MM.1S (cell line): ENCODE results near the gene HELZ.

Source experiments
- DNase-seq: peaks from one replicate; pipeline ENCODE4 v3.0.0-alpha.2; 2015
- H2AFZ ChIP-seq: fragments of 300-600 bp; sonication (generic); 2 replicates; pipeline ENCODE4 v1.6.0; 2016; ENCODE audit warnings: antibody characterized with exemption, low read length
- H3F3A ChIP-seq: fragments of 300-600 bp; sonication (generic); 2 replicates; pipeline ENCODE4 v1.6.1; 2016; ENCODE audit warnings: mild to moderate bottlenecking, antibody characterized with exemption, low read length, moderate library complexity, mixed read lengths; ENCODE audit not compliant: insufficient read depth
- H3K27ac ChIP-seq: fragments of 300-600 bp; sonication (generic); 2 replicates; pipeline ENCODE4 v1.5.1; 2016; ENCODE audit warnings: mild to moderate bottlenecking, low read length
- H3K27me3 ChIP-seq: fragments of 300-600 bp; sonication (generic); replicated peaks from 2 replicates; pipeline ENCODE4 v1.6.0; 2016; ENCODE audit warnings: low read length; ENCODE audit not compliant: insufficient read depth
- H3K36me3 ChIP-seq: fragments of 300-600 bp; sonication (generic); replicated peaks from 2 replicates; pipeline ENCODE4 v1.6.1; 2016; ENCODE audit warnings: mild to moderate bottlenecking, low read length, mixed read lengths; ENCODE audit not compliant: insufficient read depth
- H3K4me1 ChIP-seq: fragments of 300-600 bp; sonication (generic); 2 replicates; pipeline ENCODE4 v1.6.1; 2016; ENCODE audit warnings: low read length, mixed read lengths
- H3K4me2 ChIP-seq: fragments of 300-600 bp; sonication (generic); 2 replicates; pipeline ENCODE4 v1.6.0; 2016; ENCODE audit warnings: low read depth, low read length
- H3K4me3 ChIP-seq: fragments of 300-600 bp; sonication (generic); 2 replicates; pipeline ENCODE4 v1.5.1; 2016; ENCODE audit warnings: low read length, mixed read lengths
- H3K79me2 ChIP-seq: fragments of 300-600 bp; sonication (generic); 2 replicates; pipeline ENCODE4 v1.6.1; 2016; ENCODE audit warnings: mixed run types, low read length, mixed read lengths
- H3K9ac ChIP-seq: fragments of 300-600 bp; sonication (generic); 2 replicates; pipeline ENCODE4 v1.6.1; 2016; ENCODE audit warnings: low read length, mixed read lengths
- H3K9me2 ChIP-seq: fragments of 300-600 bp; sonication (generic); replicated peaks from 2 replicates; pipeline ENCODE4 v1.6.1; 2016; ENCODE audit warnings: mild to moderate bottlenecking, low read length, mixed read lengths; ENCODE audit not compliant: insufficient read depth
- H3K9me3 ChIP-seq: fragments of 300-600 bp; sonication (generic); replicated peaks from 2 replicates; pipeline ENCODE4 v1.6.1; 2016; ENCODE audit warnings: mild to moderate bottlenecking, low read length, mixed read lengths; ENCODE audit not compliant: insufficient read depth
- H4K20me1 ChIP-seq: fragments of 300-600 bp; sonication (generic); 2 replicates; pipeline ENCODE4 v1.6.1; 2016; ENCODE audit warnings: mild to moderate bottlenecking, low read length, moderate library complexity, mixed read lengths; ENCODE audit not compliant: insufficient read depth
- CTCF ChIP-seq: fragments of 300-600 bp; sonication (generic); IDR thresholded peaks from 2 replicates; pipeline ENCODE4 v1.5.1; 2016; ENCODE audit warnings: antibody characterized with exemption, low read length, mixed read lengths
- EZH2 ChIP-seq: fragments of 300-600 bp; sonication (generic); optimal IDR thresholded peaks from 2 replicates; pipeline ENCODE3; 2017; ENCODE audit warnings: low read depth, mild to moderate bottlenecking, antibody characterized with exemption, low read length, mixed read lengths
- EZH2phosphoT487 ChIP-seq: fragments of 300-600 bp; sonication (generic); IDR thresholded peaks from 2 replicates; pipeline ENCODE4 v1.6.1; 2018; ENCODE audit warnings: antibody characterized with exemption, low read length

HELZ gene

GRCh38 chr17:67223924-67224323, 21.1 kb downstream of the HELZ start:
- Histone ChIP-seq H3K9ac (no peak overlapping the region), H4K20me1 (peaks cover 11% of the 10 kb centered on the region; the same call in 1 of the 2 replicates), H3K4me3 (no peak overlapping the region), H3K27me3 (no peaks in the 10 kb centered on the region), H3K36me3 (peaks cover 3% of the 10 kb centered on the region; the same call in 1 of the 2 replicates), H3K9me2 (no peaks in the 10 kb centered on the region), H3K9me3 (no peaks in the 10 kb centered on the region), H2AFZ (no peak overlapping the region), H3K27ac (no peak overlapping the region), H3F3A (no peaks in the 10 kb centered on the region), H3K4me1 (no peaks in the 10 kb centered on the region), H3K4me2 (no peak overlapping the region), H3K79me2 (peaks cover 95% of the 10 kb centered on the region)
- no peak for TF ChIP-seq CTCF
- DNase-seq: no peak

GRCh38 chr17:67221062-67221998, 23.7 kb downstream of the HELZ start:
- no peak for TF ChIP-seq CTCF
- TF ChIP-seq EZH2: no peak
- TF ChIP-seq EZH2phosphoT487: no peak
- H3K9ac ChIP-seq: no peak overlapping the region
- no peak overlapping the region for H2AFZ ChIP-seq
- H3K79me2 ChIP-seq: peaks cover 99% of the 10 kb centered on the region
- no peaks in the 10 kb centered on the region for H3K27me3 ChIP-seq
- no peaks in the 10 kb centered on the region for H3K4me1 ChIP-seq
- H3K4me2 ChIP-seq: no peak overlapping the region
- no peak for DNase-seq
- H3K36me3 ChIP-seq: peaks cover 9% of the 10 kb centered on the region; the same call in 1 of the 2 replicates
- H3F3A ChIP-seq: no peaks in the 10 kb centered on the region
- no peaks in the 10 kb centered on the region for H3K9me3 ChIP-seq
- H3K27ac ChIP-seq: no peak overlapping the region
- no peak overlapping the region for H3K4me3 ChIP-seq
- peaks cover 13% of the 10 kb centered on the region; the same call in 1 of the 2 replicates for H4K20me1 ChIP-seq
- H3K9me2 ChIP-seq: no peaks in the 10 kb centered on the region

GRCh38 chr17:67218385-67218950, 26.5 kb downstream of the HELZ start:
- peaks cover 9% of the 10 kb centered on the region; the same call in 1 of the 2 replicates for H3K36me3 ChIP-seq
- H3K79me2 ChIP-seq: peaks cover 83% of the 10 kb centered on the region

More at GRCh38 chr17:67218385-67218950, 26.5 kb downstream of the HELZ start:
- no peak overlapping the region for H3K27ac ChIP-seq
- H3K9me3 ChIP-seq: no peaks in the 10 kb centered on the region
- TF ChIP-seq EZH2phosphoT487 (no peak), CTCF (no peak), EZH2 (no peak)
- H4K20me1 ChIP-seq: peaks cover 13% of the 10 kb centered on the region; the same call in 1 of the 2 replicates
- H3K27me3 ChIP-seq: no peaks in the 10 kb centered on the region
- H2AFZ ChIP-seq: no peak overlapping the region
- no peak for DNase-seq
- H3K4me1 ChIP-seq: no peaks in the 10 kb centered on the region
- no peak overlapping the region for H3K9ac ChIP-seq
- H3F3A ChIP-seq: no peaks in the 10 kb centered on the region
- H3K4me3 ChIP-seq: no peak overlapping the region
- H3K9me2 ChIP-seq: no peaks in the 10 kb centered on the region
- H3K4me2 ChIP-seq: no peak overlapping the region
